Panc1 (cell line): ENCODE data around the gene STXBP5. TPM values are rescaled to one million over a fixed set of nuclear protein-coding genes. Genes with fewer than 3 reads are reported as not detected.
A peak's percentile ranks its signal among the peaks of the same experiment; 100 is the strongest.

Source experiments
- ATAC-seq: fragments of 200-7000 bp; cut with Tn5 transposase; 2 replicates; pipeline ENCODE4 v1.9.1; 2020; ENCODE audit warnings: mild to moderate bottlenecking, moderate library complexity
- BruUV-seq: library from RNA; stranded (reverse); fragments of 400-500 nt; replicated peaks from 2 replicates; lab custom pipeline; 2021; lab: Mats Ljungman, UMichigan
- CTCF ChIA-PET: fragments of 300-600 bp; sonication (Branson Sonifier 250); formaldehyde crosslinking; loops from one replicate; lab custom pipeline; 2022; ENCODE audit warnings: antibody characterized with exemption; lab: Charles Lee
- POLR2A ChIA-PET: fragments of 300-600 bp; sonication (Branson Sonifier 250); formaldehyde crosslinking; loops from one replicate; lab custom pipeline; 2022; ENCODE audit warnings: antibody characterized with exemption; lab: Charles Lee
- DNase-seq: peaks from one replicate; pipeline ENCODE4 v3.0.0-alpha.2; 2010; ENCODE audit warnings: low read depth, low spot score
- H3K27ac ChIP-seq: 2 replicates; pipeline ENCODE4 v1.5.1; 2011; ENCODE audit warnings: mild to moderate bottlenecking, low read length, inconsistent platforms
- H3K27me3 ChIP-seq: fragments of 200-500 bp; sonication (Bioruptor generic); 2 replicates; pipeline ENCODE4 v1.6.0; 2014; ENCODE audit warnings: low read length, inconsistent platforms; ENCODE audit not compliant: control insufficient read depth, insufficient read depth
- H3K36me3 ChIP-seq: fragments of 200-500 bp; sonication (Bioruptor generic); 2 replicates; pipeline ENCODE4 v1.5.1; 2014; ENCODE audit warnings: inconsistent platforms, mild to moderate bottlenecking, low read length, moderate library complexity; ENCODE audit not compliant: control insufficient read depth, insufficient read depth
- H3K4me1 ChIP-seq: 2 replicates; pipeline ENCODE4 v1.5.1; 2011; ENCODE audit warnings: inconsistent platforms, mild to moderate bottlenecking, low read length, moderate library complexity; ENCODE audit not compliant: control insufficient read depth, insufficient read depth
- H3K4me3 ChIP-seq, 2 experiments: 2 replicates each; pipeline ENCODE4 v1.5.1; 2011 to 2012; ENCODE audit warnings: low read depth in 2 of 2, low read length in 2 of 2, mild to moderate bottlenecking in 2 of 2, inconsistent platforms in 1 of 2, moderate library complexity in 1 of 2
- H3K9me3 ChIP-seq: fragments of 200-500 bp; sonication (Bioruptor generic); 2 replicates; pipeline ENCODE4 v1.5.1; 2014; ENCODE audit warnings: low read depth, mild to moderate bottlenecking, inconsistent platforms, low read length, moderate library complexity; ENCODE audit not compliant: control insufficient read depth, insufficient read depth
- POLR2AphosphoS5 ChIP-seq: IDR thresholded peaks from 2 replicates; pipeline ENCODE4 v1.6.1; 2012; ENCODE audit warnings: mild to moderate bottlenecking, low read depth, low read length, moderate library complexity
- SIN3A ChIP-seq: IDR thresholded peaks from 2 replicates; pipeline ENCODE4 v1.6.1; 2012; ENCODE audit warnings: low read depth, mild to moderate bottlenecking, low read length, moderate library complexity, borderline replicate concordance; ENCODE audit not compliant: insufficient read depth
- TCF7L2 ChIP-seq: IDR thresholded peaks from 2 replicates; pipeline ENCODE4 v1.6.1; 2011; ENCODE audit warnings: mild to moderate bottlenecking, low read depth, low read length, inconsistent platforms
- in situ Hi-C: cut with HindIII; loops from 2 replicates; pipeline ENCODE4 v1.10.0; 2016; ENCODE audit warnings: low sequenced_read_pairs, low pct_unique_long_range_greater_than_20kb
- intact Hi-C: fragments of 100-400 bp; cut with micrococcal nuclease; formaldehyde crosslinking; loops from one replicate; pipeline ENCODE4 v1.10.0; 2022; ENCODE audit not compliant: unreplicated experiment
- total RNA-seq: library from RNA; stranded (reverse); gene quantifications from one replicate; pipeline ENCODE4 v1.2.1, GENCODE V29; 2021; ENCODE audit not compliant: unreplicated experiment
- TF ChIP-seq, protein P1 (sequence below): fragments of 450-650 bp; IDR thresholded peaks from 2 replicates; pipeline ENCODE4 v1.5.1; 2017; ENCODE audit warnings: mild to moderate bottlenecking
- TF ChIP-seq, protein P2 (sequence below), 2 experiments: IDR thresholded peaks; 2 replicates each; pipeline ENCODE4 v1.6.1; 2011 to 2012; ENCODE audit warnings: low read depth in 2 of 2, control low read depth in 1 of 2, low read length in 1 of 2, mild to moderate bottlenecking in 1 of 2, moderate library complexity in 1 of 2; ENCODE audit not compliant: insufficient read depth in 1 of 2

The STXBP5 gene
- total RNA-seq, 1 experiment from 2014 or later, result 77.8 TPM

DNA sequence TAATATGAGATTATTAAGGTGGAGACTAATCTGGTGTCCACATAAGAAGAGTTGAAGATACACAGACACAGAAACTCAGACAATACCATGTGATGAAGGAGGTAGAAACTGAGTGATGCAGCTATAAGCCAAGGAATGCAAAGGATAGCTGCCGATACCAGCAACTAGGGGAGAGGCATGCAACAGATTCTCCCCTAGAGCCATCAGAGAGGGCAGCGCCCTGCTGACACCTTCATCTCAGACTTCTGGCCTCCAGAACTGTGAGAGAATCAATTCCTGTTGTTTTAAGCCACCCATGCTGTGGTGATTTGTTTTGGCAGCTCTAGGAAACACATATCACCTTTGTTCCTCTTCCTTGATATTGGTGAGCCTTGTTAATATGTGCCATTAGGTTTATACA, 41.5 kb downstream of the STXBP5 start:
- DNase-seq, result no peak
- ATAC-seq, result no peak
- Histone ChIP-seq H3K4me1 (no peaks in the 10 kb centered on the region), H3K27me3 (no peaks in the 10 kb centered on the region), H3K9me3 (no peaks in the 10 kb centered on the region), H3K27ac (no peak overlapping the region), H3K36me3 (peaks cover 18% of the 10 kb centered on the region), H3K4me3 (no peak overlapping the region)
- TF ChIP-seq, protein P1, sequence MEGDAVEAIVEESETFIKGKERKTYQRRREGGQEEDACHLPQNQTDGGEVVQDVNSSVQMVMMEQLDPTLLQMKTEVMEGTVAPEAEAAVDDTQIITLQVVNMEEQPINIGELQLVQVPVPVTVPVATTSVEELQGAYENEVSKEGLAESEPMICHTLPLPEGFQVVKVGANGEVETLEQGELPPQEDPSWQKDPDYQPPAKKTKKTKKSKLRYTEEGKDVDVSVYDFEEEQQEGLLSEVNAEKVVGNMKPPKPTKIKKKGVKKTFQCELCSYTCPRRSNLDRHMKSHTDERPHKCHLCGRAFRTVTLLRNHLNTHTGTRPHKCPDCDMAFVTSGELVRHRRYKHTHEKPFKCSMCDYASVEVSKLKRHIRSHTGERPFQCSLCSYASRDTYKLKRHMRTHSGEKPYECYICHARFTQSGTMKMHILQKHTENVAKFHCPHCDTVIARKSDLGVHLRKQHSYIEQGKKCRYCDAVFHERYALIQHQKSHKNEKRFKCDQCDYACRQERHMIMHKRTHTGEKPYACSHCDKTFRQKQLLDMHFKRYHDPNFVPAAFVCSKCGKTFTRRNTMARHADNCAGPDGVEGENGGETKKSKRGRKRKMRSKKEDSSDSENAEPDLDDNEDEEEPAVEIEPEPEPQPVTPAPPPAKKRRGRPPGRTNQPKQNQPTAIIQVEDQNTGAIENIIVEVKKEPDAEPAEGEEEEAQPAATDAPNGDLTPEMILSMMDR, result no peak
- ChIA-PET POLR2A (no interaction called here), CTCF (no interaction called here)
- in situ Hi-C loops (no loop called here), intact Hi-C loops (no loop called here)
- BruUV-seq, result no TSS peak

DNA sequence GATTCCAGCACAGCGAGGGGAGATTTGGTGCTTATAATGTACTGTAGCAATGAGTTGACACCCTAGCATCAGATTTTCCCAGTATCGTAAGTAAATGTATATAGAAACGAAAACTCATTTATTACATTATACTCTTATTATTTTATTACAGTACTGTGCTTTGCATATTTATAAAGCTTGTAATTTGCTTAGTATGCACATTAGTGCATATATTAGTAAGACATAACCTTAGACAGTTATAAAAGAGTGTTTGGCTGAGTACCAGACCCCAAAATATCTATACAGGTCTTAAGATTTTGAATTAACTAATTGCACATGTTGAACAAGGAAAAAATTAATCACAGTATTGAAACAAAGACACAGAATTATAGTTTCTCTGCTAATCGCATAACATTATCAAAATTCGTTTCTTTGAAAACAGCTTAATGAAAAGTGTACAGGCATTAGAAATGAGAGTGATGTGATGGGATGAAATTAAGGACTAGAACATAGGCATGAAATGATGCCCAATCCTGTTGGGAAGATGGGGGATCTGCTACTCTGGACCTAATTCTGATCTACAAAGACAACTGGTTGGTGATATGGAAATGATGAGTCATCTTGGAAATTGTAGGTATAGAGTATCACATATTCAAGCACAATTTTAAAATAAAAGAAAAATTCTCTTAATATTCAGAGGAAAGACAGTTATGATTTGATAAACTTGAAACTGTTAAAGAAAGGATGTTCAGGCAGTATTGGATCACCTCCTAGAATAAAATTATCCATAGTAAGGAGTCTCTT, 42.8 kb downstream of the STXBP5 start:
- intact Hi-C loops, result no loop called here
- ATAC-seq (no peak), DNase-seq (no peak)
- Histone ChIP-seq H3K9me3 (no peaks in the 10 kb centered on the region), H3K27me3 (no peaks in the 10 kb centered on the region), H3K4me3 (no peak overlapping the region), H3K36me3 (peaks cover 20% of the 10 kb centered on the region), H3K4me1 (no peaks in the 10 kb centered on the region), H3K27ac (no peak overlapping the region)
- CTCF ChIA-PET, result no interaction called here
- in situ Hi-C loops, result no loop called here
- BruUV-seq, result TSS peak; percentile 6
- TF ChIP-seq POLR2AphosphoS5 (no peak), TCF7L2 (no peak), SIN3A (no peak)
- TF ChIP-seq, protein P1, result no peak
- TF ChIP-seq, protein P2, sequence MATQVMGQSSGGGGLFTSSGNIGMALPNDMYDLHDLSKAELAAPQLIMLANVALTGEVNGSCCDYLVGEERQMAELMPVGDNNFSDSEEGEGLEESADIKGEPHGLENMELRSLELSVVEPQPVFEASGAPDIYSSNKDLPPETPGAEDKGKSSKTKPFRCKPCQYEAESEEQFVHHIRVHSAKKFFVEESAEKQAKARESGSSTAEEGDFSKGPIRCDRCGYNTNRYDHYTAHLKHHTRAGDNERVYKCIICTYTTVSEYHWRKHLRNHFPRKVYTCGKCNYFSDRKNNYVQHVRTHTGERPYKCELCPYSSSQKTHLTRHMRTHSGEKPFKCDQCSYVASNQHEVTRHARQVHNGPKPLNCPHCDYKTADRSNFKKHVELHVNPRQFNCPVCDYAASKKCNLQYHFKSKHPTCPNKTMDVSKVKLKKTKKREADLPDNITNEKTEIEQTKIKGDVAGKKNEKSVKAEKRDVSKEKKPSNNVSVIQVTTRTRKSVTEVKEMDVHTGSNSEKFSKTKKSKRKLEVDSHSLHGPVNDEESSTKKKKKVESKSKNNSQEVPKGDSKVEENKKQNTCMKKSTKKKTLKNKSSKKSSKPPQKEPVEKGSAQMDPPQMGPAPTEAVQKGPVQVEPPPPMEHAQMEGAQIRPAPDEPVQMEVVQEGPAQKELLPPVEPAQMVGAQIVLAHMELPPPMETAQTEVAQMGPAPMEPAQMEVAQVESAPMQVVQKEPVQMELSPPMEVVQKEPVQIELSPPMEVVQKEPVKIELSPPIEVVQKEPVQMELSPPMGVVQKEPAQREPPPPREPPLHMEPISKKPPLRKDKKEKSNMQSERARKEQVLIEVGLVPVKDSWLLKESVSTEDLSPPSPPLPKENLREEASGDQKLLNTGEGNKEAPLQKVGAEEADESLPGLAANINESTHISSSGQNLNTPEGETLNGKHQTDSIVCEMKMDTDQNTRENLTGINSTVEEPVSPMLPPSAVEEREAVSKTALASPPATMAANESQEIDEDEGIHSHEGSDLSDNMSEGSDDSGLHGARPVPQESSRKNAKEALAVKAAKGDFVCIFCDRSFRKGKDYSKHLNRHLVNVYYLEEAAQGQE (IDR thresholded peaks at IDR 0.05; ENCODE audit: insufficient read depth in 1 of 2, low read depth in 2 of 2, low read length in 1 of 2), result no peak
- POLR2A ChIA-PET, result no interaction called here
